DOHH2 (cell line): ENCODE results near the gene SULT2A1.
"Not testable (repeated sequence)": the region's sequence is repeated elsewhere in the genome, so short reads cannot be mapped to it uniquely, and the experiment has no call there.

Source experiments
- CTCF ChIP-seq: fragments of 200-600 bp; sonication (generic); IDR thresholded peaks from one replicate; pipeline ENCODE4 v1.5.1; 2014; ENCODE audit warnings: antibody characterized with exemption, mild to moderate bottlenecking, low read depth, low read length; ENCODE audit not compliant: poor library complexity, severe bottlenecking
- EZH2phosphoT487 ChIP-seq: fragments of 200-600 bp; sonication (generic); IDR thresholded peaks from 2 replicates; pipeline ENCODE4 v1.6.1; 2017; ENCODE audit warnings: borderline replicate concordance, mild to moderate bottlenecking, antibody characterized with exemption, low read length, moderate library complexity, mixed read lengths

DNA sequence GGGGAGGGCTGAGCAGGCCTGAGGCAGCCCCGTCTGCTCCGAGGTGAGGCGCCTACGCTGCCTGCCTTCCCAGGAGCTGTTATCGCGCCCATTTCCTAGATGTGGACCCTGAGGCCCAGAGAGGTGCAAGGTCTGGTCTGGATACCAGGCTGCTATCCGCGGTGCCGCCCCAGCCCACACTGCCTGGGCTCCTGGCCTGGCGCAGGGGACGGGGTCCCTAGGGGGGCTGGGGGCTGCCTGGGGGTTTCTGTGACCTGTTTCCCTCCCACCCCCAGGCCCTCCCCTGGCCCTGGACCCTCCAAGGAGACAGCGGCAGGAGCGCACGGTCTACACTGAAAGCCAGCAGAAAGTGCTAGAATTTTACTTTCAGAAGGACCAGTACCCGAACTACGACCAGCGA lies 26.3 kb downstream of the SULT2A1 start:
- not testable (repeated sequence) for TF ChIP-seq EZH2phosphoT487, CTCF
